Measurements from ENCODE around the gene EYA4.
"Not testable (repeated sequence)": the region's sequence is repeated elsewhere in the genome, so short reads cannot be mapped to it uniquely, and the experiment has no call there.

Gene EYA4

DNA sequence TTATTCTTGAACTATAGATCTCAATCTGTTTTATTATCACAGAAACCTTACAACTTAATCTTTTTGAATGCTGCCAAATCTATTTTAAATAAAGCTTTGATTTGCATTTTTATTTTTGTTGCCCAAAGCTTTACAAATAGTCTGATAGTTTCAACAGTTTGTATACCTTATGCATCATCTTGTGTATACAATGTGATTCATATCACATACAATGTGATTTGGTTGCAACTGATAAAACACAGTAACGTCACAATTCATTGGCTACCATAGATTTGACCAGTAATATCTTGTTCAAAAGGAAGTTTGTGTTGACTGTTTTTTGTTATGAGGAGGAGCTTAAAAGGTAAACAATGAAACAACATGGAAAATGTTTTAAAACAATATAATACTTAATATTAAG, 110.9 kb downstream of the EYA4 start:
- no peak for DNase-seq (ENCODE audit: low read depth)

- no peak for DNase-seq (ENCODE audit: low read depth)
Measured at GRCh38 chr6:133353061-133353460, 111.9 kb downstream of the EYA4 start.

DNA sequence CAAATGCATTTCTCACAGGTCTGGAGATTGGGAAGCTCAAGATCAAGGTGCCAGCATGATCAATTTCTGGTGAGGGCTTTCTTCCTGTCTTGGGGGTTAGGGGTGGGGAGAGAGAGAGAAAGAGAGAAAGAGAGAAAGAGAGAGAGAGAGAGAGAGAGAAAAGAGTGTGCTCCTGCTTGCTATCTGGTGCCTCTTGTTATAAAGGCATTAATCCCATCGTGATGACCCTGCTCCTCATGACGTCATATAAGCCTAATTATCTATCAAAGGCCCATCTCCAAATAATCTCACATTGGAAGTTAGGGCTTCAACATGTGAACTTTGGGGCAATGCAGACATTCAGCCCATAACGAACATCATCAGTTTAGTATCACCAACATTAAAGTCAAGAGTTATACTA, 114.8 kb downstream of the EYA4 start:
- no peak for DNase-seq (ENCODE audit: low read depth)

- DNase-seq (ENCODE audit: low read depth): no peak
Measured at GRCh38 chr6:133358574-133359150, 117.5 kb downstream of the EYA4 start.

DNA sequence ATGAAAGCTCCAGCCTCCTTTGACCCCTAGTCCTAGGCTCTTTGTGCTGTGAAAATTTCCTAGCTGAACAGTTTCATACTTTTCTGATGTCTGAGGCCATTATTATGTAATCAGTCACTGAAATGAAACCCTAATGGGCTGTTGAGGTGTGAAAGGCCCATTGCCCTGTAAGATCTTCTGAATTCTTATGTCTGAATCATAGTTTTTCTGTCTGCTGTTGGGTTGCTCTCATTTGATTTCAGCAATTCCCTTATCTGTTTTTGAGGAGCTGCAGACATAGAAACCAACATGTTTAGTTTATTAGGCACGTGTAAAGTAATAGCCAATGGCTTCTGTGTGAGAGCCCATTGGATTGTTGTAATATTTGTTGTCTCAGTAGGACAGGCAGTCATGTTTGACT, 118.1 kb downstream of the EYA4 start:
- no peak for DNase-seq (ENCODE audit: low read depth)

DNA sequence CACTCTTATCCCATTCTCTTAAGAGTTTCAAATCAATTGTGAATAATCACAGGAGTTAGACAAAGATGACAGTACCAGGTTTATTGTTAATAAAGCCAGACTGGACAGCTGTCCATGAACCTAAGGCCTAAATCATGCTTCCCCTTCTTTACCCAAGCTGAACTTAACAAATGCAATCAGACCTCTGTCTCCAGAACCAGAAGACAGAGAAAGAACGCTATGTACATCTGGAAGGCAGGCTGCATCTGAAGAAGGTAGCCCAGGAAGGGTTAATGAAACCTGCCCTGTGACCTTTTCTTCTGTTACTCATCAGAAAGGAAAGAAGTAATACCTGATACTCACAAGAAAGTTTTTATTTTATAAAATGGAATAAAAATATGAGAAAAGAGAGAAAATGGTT, 118.6 kb downstream of the EYA4 start:
- no peak for DNase-seq (ENCODE audit: low read depth)

DNA sequence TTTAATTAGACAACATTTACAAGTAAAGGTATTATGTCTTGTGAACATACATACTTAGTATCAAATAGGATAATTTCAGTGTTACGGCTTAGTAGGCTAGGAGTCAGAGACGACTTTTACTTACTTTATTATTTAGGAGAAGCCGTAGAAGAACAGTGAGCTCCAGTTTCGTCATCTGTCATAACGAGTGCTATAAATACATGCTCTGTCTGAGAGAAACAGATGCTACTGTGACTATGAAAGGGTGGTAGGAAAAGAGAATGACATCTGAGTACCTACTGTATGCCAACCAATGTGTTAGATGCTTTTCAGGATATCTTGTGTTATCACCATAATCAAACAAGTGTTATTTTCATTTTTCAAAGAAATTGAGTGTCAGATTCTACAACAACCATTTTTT, 119.0 kb downstream of the EYA4 start:
- DNase-seq (ENCODE audit: low read depth): no peak

- DNase-seq (ENCODE audit: low read depth): no peak
Measured at GRCh38 chr6:133362813-133363212, 121.7 kb downstream of the EYA4 start.

DNA sequence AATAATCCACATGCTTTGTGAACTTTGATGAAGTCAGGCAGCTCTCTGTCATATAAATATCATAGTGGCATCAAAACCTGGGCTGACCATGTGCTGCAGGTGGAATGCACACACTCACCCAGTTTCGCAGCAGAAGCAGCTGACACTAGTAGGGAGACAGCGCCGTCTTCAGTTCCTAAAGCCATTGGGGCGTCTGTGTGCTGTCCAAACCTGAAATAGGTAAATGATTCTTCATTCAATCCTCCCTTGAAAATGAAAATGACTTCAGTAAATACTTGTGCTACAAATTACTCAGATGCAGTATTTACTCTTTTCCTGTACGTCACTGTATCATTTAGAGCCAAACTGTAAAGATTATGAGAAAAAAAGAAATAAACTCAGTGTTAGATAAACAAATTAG, 127.5 kb downstream of the EYA4 start:
- no peak for DNase-seq (ENCODE audit: low read depth)

GRCh38 chr6:133369773-133370272, 128.7 kb downstream of the EYA4 start:
- no peak for DNase-seq (ENCODE audit: low read depth)

DNA sequence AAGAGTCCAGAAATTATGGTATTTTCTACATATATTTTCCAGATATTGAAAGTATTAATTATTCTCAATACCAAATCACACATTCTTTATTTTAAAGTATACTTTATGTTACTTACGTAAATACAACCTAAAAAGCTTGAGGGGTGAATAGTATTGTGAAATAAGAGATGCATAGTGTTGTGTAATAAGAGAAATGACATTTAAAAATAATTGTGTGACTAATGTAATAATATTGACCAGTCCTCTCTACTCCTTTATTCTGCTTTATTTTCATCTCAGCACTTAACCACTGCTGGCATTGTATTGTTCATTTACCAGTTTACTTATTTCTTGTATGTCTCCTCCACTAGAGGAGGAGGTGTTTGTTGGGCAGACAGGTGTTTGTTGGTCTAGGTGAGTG, 135.6 kb downstream of the EYA4 start:
- no peak for DNase-seq (ENCODE audit: low read depth)

DNA sequence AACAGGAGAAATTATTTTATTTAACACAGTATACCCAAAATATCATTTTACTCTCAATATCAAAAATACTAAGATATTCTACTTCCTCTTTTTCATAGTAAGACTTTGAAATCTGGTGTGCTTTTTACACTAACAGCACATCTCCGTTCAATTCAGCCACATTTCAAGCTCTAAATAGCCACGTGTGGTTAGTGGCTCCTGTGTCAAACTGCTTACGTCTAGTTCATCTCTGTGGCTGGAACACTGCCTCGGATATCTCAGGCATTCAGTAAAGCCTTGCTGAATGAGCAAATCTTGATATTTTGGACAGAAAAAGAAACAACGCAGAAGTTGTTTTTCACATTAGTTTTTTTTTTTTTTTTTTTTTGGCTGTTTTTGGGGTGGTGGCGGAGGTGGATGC, 136.1 kb downstream of the EYA4 start:
- DNase-seq (ENCODE audit: low read depth): no peak

DNA sequence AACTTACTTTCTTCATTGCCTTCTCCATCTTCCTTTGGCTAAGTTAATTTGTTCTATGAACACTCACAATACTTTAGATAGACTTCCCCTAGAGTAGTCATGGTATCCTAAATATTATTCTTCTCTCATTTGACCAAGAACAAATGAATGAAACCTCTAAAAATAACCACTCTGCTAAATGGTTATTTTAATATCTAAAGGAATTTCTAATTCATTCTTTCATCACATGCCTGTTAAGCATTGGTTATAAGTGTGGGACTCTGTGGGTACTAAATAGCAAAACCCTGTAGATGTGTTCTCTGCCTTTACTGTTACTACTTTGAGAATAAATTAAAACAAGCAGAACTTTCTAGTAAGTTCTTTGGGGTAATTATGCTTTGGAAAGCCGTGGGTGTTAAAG, 138.9 kb downstream of the EYA4 start:
- no peak for DNase-seq (ENCODE audit: low read depth)

DNA sequence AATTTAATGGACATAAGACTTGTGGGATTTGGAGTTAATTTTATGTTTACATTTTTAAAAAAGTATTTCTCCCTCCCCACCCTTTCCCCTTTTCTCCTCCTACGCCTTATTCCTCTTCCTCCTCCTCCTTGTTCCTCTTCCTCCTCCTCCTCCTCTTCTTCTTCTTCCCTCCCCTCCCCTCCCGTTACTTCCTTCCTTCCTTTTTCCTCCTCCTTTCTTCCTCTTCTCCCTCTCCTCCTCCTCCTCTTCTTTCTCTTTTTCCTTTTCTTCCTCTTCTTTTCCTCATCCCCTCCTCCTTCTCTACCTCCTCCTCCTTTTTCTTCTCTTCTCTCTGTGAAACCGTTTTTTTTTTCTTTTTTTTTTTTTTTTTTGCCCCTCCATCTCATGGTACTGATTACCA, 139.6 kb downstream of the EYA4 start:
- DNase-seq (ENCODE audit: low read depth): no peak

GRCh38 chr6:133388731-133389130, 147.6 kb downstream of the EYA4 start:
- no peak for DNase-seq (ENCODE audit: low read depth)

GRCh38 chr6:133390168-133390567, 149.0 kb downstream of the EYA4 start:
- no peak for DNase-seq (ENCODE audit: low read depth)

DNA sequence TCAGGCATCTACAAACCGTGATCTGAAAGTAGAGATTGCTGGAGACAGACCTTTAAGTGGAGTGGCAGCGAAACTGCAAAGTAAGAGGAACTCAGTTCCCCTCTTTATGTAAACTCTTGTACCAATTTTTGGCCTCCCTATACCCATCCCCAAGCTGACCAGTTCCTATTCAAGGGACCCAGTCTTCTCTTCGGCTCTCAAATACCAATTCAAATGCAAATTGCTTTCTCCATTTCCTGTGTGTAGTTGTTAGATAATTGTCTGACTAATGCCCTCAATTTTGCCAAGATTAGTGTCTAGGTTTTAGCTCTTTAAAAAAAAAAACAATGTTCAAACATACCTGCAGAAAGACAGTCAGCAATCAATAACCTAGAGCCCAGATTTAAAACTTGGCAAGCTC, 150.9 kb downstream of the EYA4 start:
- DNase-seq (ENCODE audit: low read depth): no peak

GRCh38 chr6:133392641-133393040, 151.5 kb downstream of the EYA4 start:
- DNase-seq (ENCODE audit: low read depth): no peak

- DNase-seq (ENCODE audit: low read depth): no peak
Measured at GRCh38 chr6:133393891-133394290, 152.7 kb downstream of the EYA4 start.

DNA sequence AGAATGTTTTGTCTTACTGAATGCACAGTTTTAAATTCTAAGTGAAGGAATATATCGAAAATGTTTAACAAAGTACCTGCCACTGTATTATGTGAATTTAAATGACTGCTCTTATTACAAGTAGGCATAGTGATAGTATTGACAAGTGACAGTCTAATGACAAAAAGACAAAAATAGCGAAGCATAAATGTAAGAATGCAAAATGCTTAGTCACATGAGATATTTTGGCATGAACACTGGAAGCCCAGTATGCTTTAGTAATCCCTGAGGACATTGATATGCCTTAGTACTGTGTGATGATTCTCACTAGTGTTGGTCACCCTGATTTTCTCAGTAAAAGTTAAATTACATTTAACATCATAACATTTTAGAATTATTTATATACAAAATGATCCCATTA, 153.5 kb downstream of the EYA4 start:
- DNase-seq (ENCODE audit: low read depth): no peak

GRCh38 chr6:133396233-133396983, 155.3 kb downstream of the EYA4 start:
- no peak for DNase-seq (ENCODE audit: low read depth)

GRCh38 chr6:133396984-133397348, 155.8 kb downstream of the EYA4 start:
- DNase-seq (ENCODE audit: low read depth): no peak

DNA sequence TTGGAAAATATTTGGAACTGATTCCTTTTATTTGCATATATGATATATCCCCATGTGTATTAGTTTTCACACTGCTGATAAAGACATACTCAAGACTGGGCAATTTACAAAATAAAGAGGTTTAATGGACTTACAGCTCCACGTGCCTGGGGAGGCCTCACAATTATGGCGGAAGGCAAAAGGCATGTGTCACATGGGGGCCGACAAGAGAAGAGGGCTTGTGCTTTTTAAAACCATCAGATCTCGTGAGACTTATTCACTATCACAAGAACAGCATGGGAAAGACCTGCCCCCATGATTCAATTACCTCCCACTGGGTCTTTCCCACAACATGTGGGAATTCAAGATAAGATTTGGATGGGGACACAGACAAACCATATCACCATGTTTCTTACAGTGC, 156.4 kb downstream of the EYA4 start:
- not testable (repeated sequence) for DNase-seq (ENCODE audit: low read depth)

DNA sequence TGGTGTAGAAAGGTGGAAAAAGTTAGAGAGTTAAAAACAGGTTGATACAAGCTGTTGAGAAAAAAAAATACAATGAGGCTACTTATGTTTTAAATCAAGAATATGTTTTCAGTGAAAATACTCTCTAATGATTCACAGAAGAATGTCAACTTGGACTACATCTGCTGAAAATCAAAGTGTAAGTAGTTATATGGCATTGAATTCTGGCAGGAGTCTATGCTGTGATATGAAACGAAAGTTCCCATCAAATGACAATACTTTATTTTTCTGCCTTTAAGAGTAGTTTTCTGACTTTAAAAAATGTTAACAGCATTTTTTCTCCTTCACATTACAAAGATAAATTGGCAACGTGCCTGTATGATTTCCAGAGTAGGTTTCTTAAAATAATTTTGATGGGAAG, 158.3 kb downstream of the EYA4 start:
- DNase-seq (ENCODE audit: low read depth): no peak

Measured in activated T-cell treated with anti-CD3 and anti-CD28 coated beads for 48 hours (primary cell).